ENCODE data around the gene FRMPD2.
A peak's percentile ranks its signal among the peaks of the same experiment; 100 is the strongest.

FRMPD2 gene

GRCh38 chr10:48215486-48216203 is 58.9 kb downstream of the FRMPD2 start:
- peaks cover 2% of the 10 kb centered on the region for H3K9me3 ChIP-seq (ENCODE audit: insufficient read depth, low read depth, low read length)
- H3K27ac ChIP-seq (ENCODE audit: low read depth, low read length), result no peak overlapping the region
- no peak overlapping the region for H3K4me3 ChIP-seq (ENCODE audit: low read depth, low read length)
- H3K36me3 ChIP-seq (ENCODE audit: control insufficient read depth in 1 of 2, insufficient read depth in 2 of 2, low read length in 2 of 2), result no peaks in the 10 kb centered on the region
- H2BK5ac ChIP-seq (ENCODE audit: low read depth, low read length, poor library complexity), result no peak overlapping the region
- H2AK5ac ChIP-seq (ENCODE audit: low read length), result no peak overlapping the region
- no peak overlapping the region for H3K14ac ChIP-seq (ENCODE audit: low read length)
- H3K18ac ChIP-seq (ENCODE audit: low read length), result no peak overlapping the region
- no peak overlapping the region for H2AFZ ChIP-seq (ENCODE audit: insufficient read depth, low read length, poor library complexity)
- no peak overlapping the region for H4K8ac ChIP-seq (ENCODE audit: low read depth, low read length)
- no peaks in the 10 kb centered on the region for H3K79me1 ChIP-seq (ENCODE audit: low read length)
- no peak overlapping the region for H2BK120ac ChIP-seq (ENCODE audit: insufficient read depth, low read length, poor library complexity)
- H3K4me2 ChIP-seq (ENCODE audit: low read length), result no peak overlapping the region
- H3K9ac ChIP-seq (ENCODE audit: low read length), result no peak overlapping the region
- peak; percentile 63 to 87 for DNase-seq
- no peak overlapping the region for H3K4ac ChIP-seq (ENCODE audit: low read depth, low read length)
- no peaks in the 10 kb centered on the region for H3K4me1 ChIP-seq (ENCODE audit: control insufficient read depth in 1 of 2, insufficient read depth in 2 of 2, low read length in 2 of 2)
- H3K79me2 ChIP-seq (ENCODE audit: control insufficient read depth, insufficient read depth, low read length, poor library complexity), result no peaks in the 10 kb centered on the region
- no peak overlapping the region for H2BK12ac ChIP-seq (ENCODE audit: low read length)
- no peak overlapping the region for H3K23ac ChIP-seq (ENCODE audit: low read length)
- no CpG with 5 or more reads among the region's 5 CpGs for WGBS (ENCODE audit: extremely low coverage, insufficient coverage, insufficient read length)
- no peaks in the 10 kb centered on the region for H3K27me3 ChIP-seq (ENCODE audit: insufficient read depth, low read length)
- H4K12ac ChIP-seq (ENCODE audit: low read depth, low read length), result no peak overlapping the region
- no peak overlapping the region for H4K91ac ChIP-seq (ENCODE audit: low read depth, low read length)

- no peak overlapping the region for H3K14ac ChIP-seq (ENCODE audit: low read length)
- WGBS (ENCODE audit: extremely low coverage, insufficient coverage, insufficient read length), result no CpG with 5 or more reads among the region's 6 CpGs
- H4K91ac ChIP-seq (ENCODE audit: low read depth, low read length), result no peak overlapping the region
- no peaks in the 10 kb centered on the region for H3K79me1 ChIP-seq (ENCODE audit: low read length)
- no peak overlapping the region for H4K12ac ChIP-seq (ENCODE audit: low read depth, low read length)
- no peak for DNase-seq
- H3K27ac ChIP-seq (ENCODE audit: low read depth, low read length), result no peak overlapping the region
- no peak overlapping the region for H2BK12ac ChIP-seq (ENCODE audit: low read length)
- H3K9me3 ChIP-seq (ENCODE audit: insufficient read depth, low read depth, low read length), result peaks cover 2% of the 10 kb centered on the region
- H3K4me3 ChIP-seq (ENCODE audit: low read depth, low read length), result no peak overlapping the region
- H3K23ac ChIP-seq (ENCODE audit: low read length), result no peak overlapping the region
- H2AK5ac ChIP-seq (ENCODE audit: low read length), result no peak overlapping the region
- no peak overlapping the region for H3K18ac ChIP-seq (ENCODE audit: low read length)
- H3K9ac ChIP-seq (ENCODE audit: low read length), result no peak overlapping the region
- H4K8ac ChIP-seq (ENCODE audit: low read depth, low read length), result no peak overlapping the region
- no peak overlapping the region for H2BK120ac ChIP-seq (ENCODE audit: insufficient read depth, low read length, poor library complexity)
- H2BK5ac ChIP-seq (ENCODE audit: low read depth, low read length, poor library complexity), result no peak overlapping the region
- no peaks in the 10 kb centered on the region for H3K4me1 ChIP-seq (ENCODE audit: control insufficient read depth in 1 of 2, insufficient read depth in 2 of 2, low read length in 2 of 2)
- H3K4ac ChIP-seq (ENCODE audit: low read depth, low read length), result no peak overlapping the region
- H2AFZ ChIP-seq (ENCODE audit: insufficient read depth, low read length, poor library complexity), result no peak overlapping the region
- H3K4me2 ChIP-seq (ENCODE audit: low read length), result no peak overlapping the region
- H3K27me3 ChIP-seq (ENCODE audit: insufficient read depth, low read length), result no peaks in the 10 kb centered on the region
- no peaks in the 10 kb centered on the region for H3K36me3 ChIP-seq (ENCODE audit: control insufficient read depth in 1 of 2, insufficient read depth in 2 of 2, low read length in 2 of 2)
- no peaks in the 10 kb centered on the region for H3K79me2 ChIP-seq (ENCODE audit: control insufficient read depth, insufficient read depth, low read length, poor library complexity)
Observed at GRCh38 chr10:48214716-48215485, 59.6 kb downstream of the FRMPD2 start.

GRCh38 chr10:48213047-48213446 is 61.4 kb downstream of the FRMPD2 start:
- WGBS (ENCODE audit: extremely low coverage, insufficient coverage, insufficient read length), result no CpG with 5 or more reads among the region's 1 CpG
- H4K91ac ChIP-seq (ENCODE audit: low read depth, low read length), result no peak overlapping the region
- H2AFZ ChIP-seq (ENCODE audit: insufficient read depth, low read length, poor library complexity), result no peak overlapping the region
- peaks cover 2% of the 10 kb centered on the region for H3K9me3 ChIP-seq (ENCODE audit: insufficient read depth, low read depth, low read length)
- no peaks in the 10 kb centered on the region for H3K27me3 ChIP-seq (ENCODE audit: insufficient read depth, low read length)
- H3K18ac ChIP-seq (ENCODE audit: low read length), result no peak overlapping the region
- H2BK12ac ChIP-seq (ENCODE audit: low read length), result no peak overlapping the region
- H3K14ac ChIP-seq (ENCODE audit: low read length), result no peak overlapping the region
- H4K8ac ChIP-seq (ENCODE audit: low read depth, low read length), result no peak overlapping the region
- no peak overlapping the region for H3K23ac ChIP-seq (ENCODE audit: low read length)
- H2AK5ac ChIP-seq (ENCODE audit: low read length), result no peak overlapping the region
- H2BK5ac ChIP-seq (ENCODE audit: low read depth, low read length, poor library complexity), result no peak overlapping the region
- no peaks in the 10 kb centered on the region for H3K4me1 ChIP-seq (ENCODE audit: control insufficient read depth in 1 of 2, insufficient read depth in 2 of 2, low read length in 2 of 2)
- no peak overlapping the region for H3K4me3 ChIP-seq (ENCODE audit: low read depth, low read length)
- H3K4ac ChIP-seq (ENCODE audit: low read depth, low read length), result no peak overlapping the region
- no peaks in the 10 kb centered on the region for H3K79me2 ChIP-seq (ENCODE audit: control insufficient read depth, insufficient read depth, low read length, poor library complexity)
- H3K27ac ChIP-seq (ENCODE audit: low read depth, low read length), result no peak overlapping the region
- H3K79me1 ChIP-seq (ENCODE audit: low read length), result no peaks in the 10 kb centered on the region
- no peak overlapping the region for H2BK120ac ChIP-seq (ENCODE audit: insufficient read depth, low read length, poor library complexity)
- no peak for DNase-seq
- H3K9ac ChIP-seq (ENCODE audit: low read length), result no peak overlapping the region
- no peak overlapping the region for H3K4me2 ChIP-seq (ENCODE audit: low read length)
- H3K36me3 ChIP-seq (ENCODE audit: control insufficient read depth in 1 of 2, insufficient read depth in 2 of 2, low read length in 2 of 2), result no peaks in the 10 kb centered on the region
- H4K12ac ChIP-seq (ENCODE audit: low read depth, low read length), result no peak overlapping the region

GRCh38 chr10:48211777-48212176 is 62.7 kb downstream of the FRMPD2 start:
- no peak for DNase-seq
- no peak overlapping the region for H3K9ac ChIP-seq (ENCODE audit: low read length)
- H3K4me1 ChIP-seq (ENCODE audit: control insufficient read depth in 1 of 2, insufficient read depth in 2 of 2, low read length in 2 of 2), result no peaks in the 10 kb centered on the region
- no peak overlapping the region for H4K91ac ChIP-seq (ENCODE audit: low read depth, low read length)
- no peak overlapping the region for H3K4ac ChIP-seq (ENCODE audit: low read depth, low read length)
- peaks cover 2% of the 10 kb centered on the region for H3K9me3 ChIP-seq (ENCODE audit: insufficient read depth, low read depth, low read length)
- no peak overlapping the region for H4K8ac ChIP-seq (ENCODE audit: low read depth, low read length)
- no peaks in the 10 kb centered on the region for H3K27me3 ChIP-seq (ENCODE audit: insufficient read depth, low read length)
- no peak overlapping the region for H3K27ac ChIP-seq (ENCODE audit: low read depth, low read length)
- H2AFZ ChIP-seq (ENCODE audit: insufficient read depth, low read length, poor library complexity), result no peak overlapping the region
- H2BK120ac ChIP-seq (ENCODE audit: insufficient read depth, low read length, poor library complexity), result no peak overlapping the region
- no peaks in the 10 kb centered on the region for H3K79me2 ChIP-seq (ENCODE audit: control insufficient read depth, insufficient read depth, low read length, poor library complexity)
- no peak overlapping the region for H3K4me3 ChIP-seq (ENCODE audit: low read depth, low read length)
- H3K18ac ChIP-seq (ENCODE audit: low read length), result no peak overlapping the region
- H3K79me1 ChIP-seq (ENCODE audit: low read length), result no peaks in the 10 kb centered on the region
- H3K23ac ChIP-seq (ENCODE audit: low read length), result no peak overlapping the region
- H2BK5ac ChIP-seq (ENCODE audit: low read depth, low read length, poor library complexity), result no peak overlapping the region
- no peaks in the 10 kb centered on the region for H3K36me3 ChIP-seq (ENCODE audit: control insufficient read depth in 1 of 2, insufficient read depth in 2 of 2, low read length in 2 of 2)
- no peak overlapping the region for H2AK5ac ChIP-seq (ENCODE audit: low read length)
- no peak overlapping the region for H3K14ac ChIP-seq (ENCODE audit: low read length)
- no peak overlapping the region for H3K4me2 ChIP-seq (ENCODE audit: low read length)
- no peak overlapping the region for H4K12ac ChIP-seq (ENCODE audit: low read depth, low read length)
- no peak overlapping the region for H2BK12ac ChIP-seq (ENCODE audit: low read length)
- no CpG with 5 or more reads among the region's 7 CpGs for WGBS (ENCODE audit: extremely low coverage, insufficient coverage, insufficient read length)

Data from trophoblast cell (in vitro differentiated cells and primary cell).